Raji (cell line): ENCODE measurements around the gene ETFBKMT.

Source experiments
- POLR2A ChIP-seq: IDR thresholded peaks from 2 replicates; pipeline ENCODE4 v1.6.1; 2011; ENCODE audit warnings: low read depth, low read length, control low read depth; ENCODE audit not compliant: insufficient read depth

Gene ETFBKMT

GRCh38 chr12:31641509-31642090 is 17.9 kb upstream of the ETFBKMT start:
- no peak for TF ChIP-seq POLR2A

- no peak for TF ChIP-seq POLR2A
Measured at GRCh38 chr12:31644536-31644935, 15.0 kb upstream of the ETFBKMT start.

- no peak for TF ChIP-seq POLR2A
Measured at GRCh38 chr12:31645924-31646323, 13.6 kb upstream of the ETFBKMT start.

- no peak for TF ChIP-seq POLR2A
Measured at GRCh38 chr12:31647086-31647491, 12.4 kb upstream of the ETFBKMT start.

- no peak for TF ChIP-seq POLR2A
Measured at GRCh38 chr12:31650918-31651317, 8.6 kb upstream of the ETFBKMT start.

- TF ChIP-seq POLR2A: no peak
Measured at GRCh38 chr12:31651893-31652521, 7.5 kb upstream of the ETFBKMT start.

GRCh38 chr12:31655208-31655607 is 4.3 kb upstream of the ETFBKMT start:
- no peak for TF ChIP-seq POLR2A

GRCh38 chr12:31655792-31656191 is 3.7 kb upstream of the ETFBKMT start:
- TF ChIP-seq POLR2A: no peak

GRCh38 chr12:31658471-31659086 is 909 bp upstream of the ETFBKMT start:
- no peak for TF ChIP-seq POLR2A

GRCh38 chr12:31662176-31662849 is 2.8 kb downstream of the ETFBKMT start:
- TF ChIP-seq POLR2A: no peak

DNA sequence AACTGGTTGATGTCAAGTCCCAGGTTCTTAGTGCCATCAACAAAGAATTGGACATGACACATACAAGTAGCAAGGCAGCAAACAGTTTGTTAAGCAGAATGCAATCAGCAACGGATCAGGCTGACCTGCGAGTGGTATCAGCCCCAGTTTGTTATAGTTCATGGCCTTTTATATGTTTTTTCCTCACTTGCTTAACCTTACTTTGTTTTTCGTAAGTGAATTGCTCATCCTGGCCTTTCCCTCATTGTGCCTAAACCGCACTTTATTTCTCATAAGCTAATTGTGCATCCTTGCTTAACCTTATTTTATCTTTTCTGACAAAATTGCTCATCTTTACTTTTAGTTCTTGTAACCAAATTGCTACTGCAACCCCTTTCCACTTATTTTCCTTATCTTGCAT is 4.1 kb downstream of the ETFBKMT start:
- no peak for TF ChIP-seq POLR2A

- no peak for TF ChIP-seq POLR2A
Measured at GRCh38 chr12:31664038-31664437, 4.5 kb downstream of the ETFBKMT start.

- TF ChIP-seq POLR2A: no peak
Measured at GRCh38 chr12:31669020-31669419, 9.5 kb downstream of the ETFBKMT start.

GRCh38 chr12:31672521-31672920 is 13.0 kb downstream of the ETFBKMT start:
- TF ChIP-seq POLR2A: no peak

DNA sequence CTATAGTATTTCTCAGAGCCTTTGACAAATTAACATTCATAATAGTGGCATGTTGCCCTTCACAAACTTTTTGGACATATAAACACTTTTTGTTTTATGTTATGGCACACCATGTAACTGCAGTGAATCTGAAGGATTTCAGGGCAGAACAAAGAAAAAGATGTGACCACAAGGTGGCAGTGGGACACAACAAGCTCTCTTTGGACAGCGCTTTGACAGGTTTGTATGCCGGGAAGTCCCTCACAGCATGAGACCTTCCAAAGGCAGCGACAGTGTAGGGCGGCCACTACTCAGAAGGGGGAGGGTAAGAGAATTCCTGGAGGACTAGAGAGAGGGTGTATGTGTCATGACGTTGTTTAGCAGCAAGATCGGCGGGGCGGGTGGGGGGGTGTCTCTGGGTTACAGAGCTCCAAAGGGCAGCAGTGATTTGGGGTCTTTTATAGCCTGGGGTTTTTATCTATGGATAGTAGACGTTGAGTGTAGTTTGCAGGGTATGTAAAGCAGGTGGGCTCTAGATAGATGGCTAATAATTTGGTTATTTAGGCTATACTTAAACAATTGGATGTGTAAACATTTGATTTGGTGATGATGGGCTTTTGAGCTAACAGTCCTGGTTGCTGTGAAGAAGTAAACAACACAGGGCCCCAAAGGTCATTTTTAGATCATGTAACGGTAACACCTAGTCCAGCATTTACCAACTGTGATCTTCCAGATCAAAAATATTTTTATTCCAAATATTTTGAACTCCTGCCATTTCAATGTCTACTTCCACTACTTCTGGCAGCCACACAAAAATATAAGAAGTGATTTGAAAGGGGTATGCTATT is 22.9 kb downstream of the ETFBKMT start:
- TF ChIP-seq POLR2A: no peak
